Activated CD4-positive, alpha-beta T cell treated with anti-CD3 and anti-CD28 coated beads, Interleukin-2, Interleukin-6, amounts not matched to agents 100 ng/mL and 50 ng/mL, durations not matched to agents 16 hours and 8 hours (primary cell): ENCODE results near the gene DENND2D.

ENCODE experiments used
- DNase-seq: peaks from one replicate; pipeline ENCODE4 v3.0.0-alpha.2; 2020

The DENND2D gene

GRCh38 chr1:111202366-111202706 lies 1.9 kb upstream of the DENND2D start:
- no peak for DNase-seq

- no peak for DNase-seq
Measured at GRCh38 chr1:111201275-111202090, 1.0 kb upstream of the DENND2D start.

- no peak for DNase-seq
Measured at GRCh38 chr1:111200802-111201161, 336 bp upstream of the DENND2D start.

GRCh38 chr1:111199329-111199728 lies 1.1 kb downstream of the DENND2D start:
- peak; percentile 55 for DNase-seq

GRCh38 chr1:111198836-111199235 lies 1.6 kb downstream of the DENND2D start:
- DNase-seq = no peak

- peak; percentile 76 for DNase-seq
Measured at GRCh38 chr1:111197598-111198284, 2.7 kb downstream of the DENND2D start.

- DNase-seq = no peak
Measured at GRCh38 chr1:111196213-111196612, 4.2 kb downstream of the DENND2D start.

- DNase-seq = no peak
Measured at GRCh38 chr1:111195002-111195684, 5.3 kb downstream of the DENND2D start.

GRCh38 chr1:111193712-111194480 lies 6.5 kb downstream of the DENND2D start:
- no peak for DNase-seq

GRCh38 chr1:111192658-111193519 lies 7.6 kb downstream of the DENND2D start:
- no peak for DNase-seq

GRCh38 chr1:111192074-111192473 lies 8.4 kb downstream of the DENND2D start:
- DNase-seq = no peak

- DNase-seq = no peak
Measured at GRCh38 chr1:111191496-111191895, 8.9 kb downstream of the DENND2D start.

- no peak for DNase-seq
Measured at GRCh38 chr1:111190931-111191451, 9.5 kb downstream of the DENND2D start.

GRCh38 chr1:111184663-111185062 lies 15.8 kb downstream of the DENND2D start:
- DNase-seq = no peak

- no peak for DNase-seq
Measured at GRCh38 chr1:111183308-111184069, 17.0 kb downstream of the DENND2D start.

- no peak for DNase-seq
Measured at GRCh38 chr1:111182052-111182451, 18.4 kb downstream of the DENND2D start.

- DNase-seq = no peak
Measured at GRCh38 chr1:111179968-111180533, 20.4 kb downstream of the DENND2D start.

GRCh38 chr1:111176678-111177077 lies 23.8 kb downstream of the DENND2D start:
- no peak for DNase-seq

- DNase-seq = no peak
Measured at GRCh38 chr1:111175349-111175748, 25.1 kb downstream of the DENND2D start.

- DNase-seq = no peak
Measured at GRCh38 chr1:111174070-111174469, 26.4 kb downstream of the DENND2D start.

GRCh38 chr1:111172463-111172862 lies 28.0 kb downstream of the DENND2D start:
- DNase-seq = no peak
